Activated naive CD8-positive, alpha-beta T cell treated with anti-CD3 and anti-CD28 coated beads, Interleukin-2, amount 50 U/mL, for 24 hours (primary cell): ENCODE results near the gene QPCTL.

Source experiments
- ATAC-seq: fragments of 150-1000 bp; cut with Tn5 transposase; one replicate; pipeline ENCODE4 v1.10.0; 2021
- DNase-seq: peaks from one replicate; pipeline ENCODE4 v3.0.0; 2021
- H3K27ac Mint-ChIP-seq: one replicate; pipeline ENCODE4 v1.8.0; 2021; ENCODE audit warnings: mild to moderate bottlenecking, mixed read lengths
- H3K27me3 Mint-ChIP-seq: one replicate; pipeline ENCODE4 v1.8.0; 2021; ENCODE audit warnings: mixed read lengths
- H3K36me3 Mint-ChIP-seq: one replicate; pipeline ENCODE4 v1.8.0; 2021; ENCODE audit warnings: low read depth, mixed read lengths
- H3K4me1 Mint-ChIP-seq: one replicate; pipeline ENCODE4 v1.8.0; 2021; ENCODE audit warnings: mixed read lengths
- H3K4me3 Mint-ChIP-seq: one replicate; pipeline ENCODE4 v1.8.0; 2021; ENCODE audit warnings: mild to moderate bottlenecking, moderate library complexity, mixed read lengths
- H3K9me3 Mint-ChIP-seq: one replicate; pipeline ENCODE4 v1.8.0; 2021; ENCODE audit warnings: mixed read lengths

QPCTL gene

DNA sequence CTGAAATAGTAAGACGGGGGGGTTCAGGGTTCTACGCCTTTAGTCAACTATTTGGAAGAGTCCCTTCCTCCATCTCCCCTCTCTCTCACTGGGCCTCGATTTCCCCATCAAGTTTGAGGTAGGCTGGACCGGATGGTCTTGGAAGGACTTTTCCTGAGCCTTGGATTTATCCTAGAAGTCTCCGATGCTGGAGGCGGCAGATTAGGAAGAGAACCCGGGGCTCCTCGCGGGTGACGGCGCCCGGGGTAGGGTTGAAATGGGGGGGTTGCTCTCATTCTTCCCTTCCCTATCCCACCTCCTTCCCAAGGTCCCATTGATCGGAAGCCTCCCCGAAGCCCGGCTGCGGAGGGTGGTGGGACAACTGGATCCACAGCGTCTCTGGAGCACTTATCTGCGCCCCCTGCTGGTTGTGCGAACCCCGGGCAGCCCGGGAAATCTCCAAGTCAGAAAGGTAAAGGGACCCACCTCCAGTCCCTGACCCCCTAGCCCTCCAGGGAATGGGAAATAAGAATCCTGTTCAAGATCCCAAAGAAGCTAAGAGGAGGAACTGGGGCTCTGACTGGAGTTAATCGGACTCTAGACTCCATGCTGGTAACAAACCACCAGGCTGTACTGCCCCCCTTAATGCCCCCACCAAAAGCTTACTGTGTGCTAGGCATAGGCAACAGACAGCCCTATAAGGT lies 781 bp downstream of the QPCTL start:
- Mint-ChIP-seq H3K36me3 (peaks cover 53% of the 10 kb centered on the region), H3K9me3 (no peaks in the 10 kb centered on the region), H3K4me1 (peaks cover 52% of the 10 kb centered on the region), H3K27ac (peak overlapping the region; percentile 100), H3K4me3 (peak overlapping the region; percentile 99), H3K27me3 (no peaks in the 10 kb centered on the region)
- ATAC-seq (no peak), DNase-seq (peak; percentile 90)

GRCh38 chr19:45701676-45702075 lies 9.2 kb downstream of the QPCTL start:
- no peak overlapping the region for H3K4me3 Mint-ChIP-seq
- H3K27me3 Mint-ChIP-seq, result no peaks in the 10 kb centered on the region
- no peak for DNase-seq
- H3K9me3 Mint-ChIP-seq, result no peaks in the 10 kb centered on the region
- no peak overlapping the region for H3K27ac Mint-ChIP-seq
- H3K36me3 Mint-ChIP-seq, result peaks cover 36% of the 10 kb centered on the region
- ATAC-seq, result no peak
- peaks cover 6% of the 10 kb centered on the region for H3K4me1 Mint-ChIP-seq

- no peaks in the 10 kb centered on the region for H3K9me3 Mint-ChIP-seq
- H3K27ac Mint-ChIP-seq, result no peak overlapping the region
- no peak for ATAC-seq
- no peak overlapping the region for H3K4me3 Mint-ChIP-seq
- H3K36me3 Mint-ChIP-seq, result peaks cover 30% of the 10 kb centered on the region
- no peak for DNase-seq
- H3K27me3 Mint-ChIP-seq, result no peaks in the 10 kb centered on the region
- H3K4me1 Mint-ChIP-seq, result peaks cover 6% of the 10 kb centered on the region
Measured at GRCh38 chr19:45705115-45705514, 12.6 kb downstream of the QPCTL start.

GRCh38 chr19:45705710-45706415 lies 13.4 kb downstream of the QPCTL start:
- Mint-ChIP-seq H3K4me1 (peaks cover 6% of the 10 kb centered on the region), H3K36me3 (peaks cover 33% of the 10 kb centered on the region), H3K27me3 (no peaks in the 10 kb centered on the region), H3K4me3 (no peak overlapping the region), H3K9me3 (no peaks in the 10 kb centered on the region), H3K27ac (no peak overlapping the region)
- ATAC-seq (no peak), DNase-seq (no peak)

DNA sequence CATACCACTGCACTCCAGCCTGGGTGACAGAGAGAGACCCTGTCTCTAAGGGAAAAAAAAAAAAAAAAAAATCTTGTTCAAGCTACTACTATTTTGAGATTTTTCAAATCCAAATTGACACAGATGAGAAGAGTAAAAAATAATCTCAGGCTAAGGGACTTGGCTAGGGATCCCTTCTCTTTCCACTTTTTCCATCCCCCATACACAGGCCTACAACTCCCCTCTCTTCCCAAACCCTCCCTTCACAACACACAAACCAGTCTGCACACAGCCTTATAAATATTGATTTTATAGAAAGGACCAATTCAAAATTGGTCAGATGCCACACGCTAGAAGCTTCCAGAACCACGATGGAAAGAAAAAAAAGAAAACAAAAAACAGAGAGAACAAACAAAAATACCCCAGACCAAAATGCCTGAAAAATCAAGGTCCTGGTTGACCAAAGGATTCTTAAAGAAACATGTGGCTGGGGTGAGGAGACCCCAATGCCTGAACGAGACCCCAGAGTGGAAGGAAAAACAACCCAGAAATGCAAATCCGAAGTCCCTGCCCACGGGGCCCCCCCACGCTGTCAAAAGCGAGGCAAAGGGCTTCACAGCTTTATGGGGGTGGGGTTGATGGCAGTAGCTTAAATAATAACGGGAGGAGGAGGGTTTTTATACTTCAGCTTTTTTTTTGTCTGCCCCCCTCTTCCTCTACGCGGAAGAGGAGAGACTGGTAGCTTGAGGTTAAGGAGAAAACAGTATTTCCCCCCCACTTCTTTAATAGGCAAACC lies 18.1 kb downstream of the QPCTL start:
- DNase-seq (no peak), ATAC-seq (no peak)
- Mint-ChIP-seq H3K4me3 (no peak overlapping the region), H3K9me3 (no peaks in the 10 kb centered on the region), H3K36me3 (peaks cover 13% of the 10 kb centered on the region), H3K27me3 (no peaks in the 10 kb centered on the region), H3K4me1 (peaks cover 13% of the 10 kb centered on the region), H3K27ac (peak overlapping the region; percentile 3)

GRCh38 chr19:45711851-45712698 lies 19.6 kb downstream of the QPCTL start:
- no peak overlapping the region for H3K27ac Mint-ChIP-seq
- ATAC-seq (no peak), DNase-seq (no peak)
- H3K27me3 Mint-ChIP-seq, result no peaks in the 10 kb centered on the region
- H3K9me3 Mint-ChIP-seq, result no peaks in the 10 kb centered on the region
- no peak overlapping the region for H3K4me3 Mint-ChIP-seq
- H3K4me1 Mint-ChIP-seq, result peaks cover 24% of the 10 kb centered on the region
- peaks cover 16% of the 10 kb centered on the region for H3K36me3 Mint-ChIP-seq

GRCh38 chr19:45712699-45713067 lies 20.2 kb downstream of the QPCTL start:
- Mint-ChIP-seq H3K36me3 (peaks cover 16% of the 10 kb centered on the region), H3K27ac (no peak overlapping the region), H3K4me3 (no peak overlapping the region), H3K27me3 (no peaks in the 10 kb centered on the region), H3K4me1 (peaks cover 27% of the 10 kb centered on the region), H3K9me3 (no peaks in the 10 kb centered on the region)
- ATAC-seq (no peak), DNase-seq (no peak)

GRCh38 chr19:45713141-45713540 lies 20.7 kb downstream of the QPCTL start:
- H3K36me3 Mint-ChIP-seq, result peaks cover 16% of the 10 kb centered on the region

GRCh38 chr19:45715139-45715538 lies 22.7 kb downstream of the QPCTL start:
- ATAC-seq (no peak), DNase-seq (no peak)
- Mint-ChIP-seq H3K27me3 (no peaks in the 10 kb centered on the region), H3K27ac (no peak overlapping the region), H3K9me3 (no peaks in the 10 kb centered on the region), H3K4me1 (peaks cover 39% of the 10 kb centered on the region), H3K4me3 (no peak overlapping the region), H3K36me3 (peaks cover 25% of the 10 kb centered on the region)

More at GRCh38 chr19:45713141-45713540, 20.7 kb downstream of the QPCTL start:
- Mint-ChIP-seq H3K27ac (no peak overlapping the region), H3K27me3 (no peaks in the 10 kb centered on the region), H3K9me3 (no peaks in the 10 kb centered on the region), H3K4me3 (no peak overlapping the region), H3K4me1 (peaks cover 31% of the 10 kb centered on the region)
- DNase-seq (no peak), ATAC-seq (no peak)

GRCh38 chr19:45716359-45717130 lies 24.1 kb downstream of the QPCTL start:
- Mint-ChIP-seq H3K4me3 (peak overlapping the region; percentile 94), H3K27ac (peak overlapping the region; percentile 95), H3K4me1 (peaks cover 40% of the 10 kb centered on the region), H3K27me3 (no peaks in the 10 kb centered on the region), H3K36me3 (peaks cover 28% of the 10 kb centered on the region), H3K9me3 (no peaks in the 10 kb centered on the region)
- ATAC-seq (no peak), DNase-seq (peak; percentile 21)

DNA sequence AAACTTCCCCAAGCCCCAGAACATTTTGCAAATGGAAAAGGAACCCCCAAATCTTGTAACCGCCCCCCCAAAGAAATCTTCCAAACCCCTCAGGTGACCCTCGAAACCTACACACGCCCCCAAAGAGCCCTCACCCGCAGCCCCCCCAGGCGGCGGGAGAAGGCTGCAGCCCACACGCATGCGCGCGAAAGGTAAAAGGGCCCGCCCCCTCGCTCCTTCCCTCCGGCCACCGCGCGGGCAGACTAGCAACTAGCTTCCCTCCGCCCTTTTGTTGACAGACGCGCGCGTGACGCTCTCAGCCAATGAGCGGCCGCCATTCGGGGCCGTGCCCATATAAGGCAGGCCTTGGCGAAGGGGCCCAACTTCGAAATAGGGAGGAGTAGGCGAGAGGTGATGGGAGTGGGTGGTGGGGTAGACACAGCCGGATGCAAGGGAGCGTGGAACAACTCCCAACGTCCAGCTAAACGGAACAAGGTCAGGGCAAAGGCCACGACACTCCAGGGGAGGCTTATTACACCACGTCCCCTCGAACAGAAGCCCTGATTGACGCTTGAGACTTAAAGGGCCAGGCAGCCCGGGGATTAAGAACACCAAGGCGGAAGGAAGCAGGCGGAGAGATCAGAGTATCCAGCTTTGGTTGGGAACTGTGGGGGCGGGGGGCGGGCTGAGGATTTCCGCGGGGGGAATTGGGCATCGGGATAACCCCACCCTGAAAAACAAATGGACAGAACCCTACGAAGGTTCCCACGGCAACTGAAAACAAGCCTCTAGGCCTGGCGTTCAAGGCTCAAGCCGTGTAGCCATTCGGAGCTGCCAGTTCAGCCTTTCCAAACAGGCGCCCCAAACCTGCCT lies 24.9 kb downstream of the QPCTL start:
- DNase-seq (peak; percentile 97), ATAC-seq (peak; percentile 98)
- Mint-ChIP-seq H3K36me3 (peaks cover 30% of the 10 kb centered on the region), H3K9me3 (no peaks in the 10 kb centered on the region), H3K4me3 (peak overlapping the region; percentile 94), H3K4me1 (peaks cover 40% of the 10 kb centered on the region), H3K27ac (peak overlapping the region; percentile 95), H3K27me3 (no peaks in the 10 kb centered on the region)

DNA sequence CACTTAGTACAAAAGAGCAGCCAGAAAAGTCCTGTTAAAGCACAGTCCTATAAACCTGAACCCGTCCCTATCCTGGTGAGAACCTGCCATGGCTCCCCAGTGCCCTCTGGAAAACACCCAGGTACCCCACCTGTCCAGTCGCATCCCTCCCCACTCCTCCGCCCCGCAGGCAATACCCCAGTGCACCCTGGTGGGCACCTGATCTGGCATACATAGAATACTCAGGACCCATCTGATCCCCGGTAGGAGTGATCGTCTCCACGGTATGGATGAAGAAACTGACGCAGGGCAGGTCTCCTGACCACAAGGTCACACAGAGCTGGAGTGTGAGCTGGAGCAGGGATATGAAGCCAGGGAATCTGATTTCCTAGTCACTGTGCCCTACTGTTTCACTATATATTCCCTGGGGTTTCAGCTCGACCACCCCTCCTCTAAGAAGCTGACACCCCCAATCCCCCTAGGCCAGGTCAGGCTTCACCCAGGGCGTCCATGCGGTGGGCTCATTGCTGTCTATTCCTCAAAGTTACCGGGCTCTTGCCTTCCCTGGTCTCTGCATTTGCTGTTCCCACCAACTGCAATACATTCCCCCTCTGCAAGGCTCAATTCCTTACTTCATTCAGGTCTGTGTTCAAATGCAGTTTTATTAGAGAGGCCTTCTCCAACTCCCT lies 25.7 kb downstream of the QPCTL start:
- Mint-ChIP-seq H3K4me3 (peak overlapping the region; percentile 94), H3K4me1 (peaks cover 46% of the 10 kb centered on the region), H3K27me3 (no peaks in the 10 kb centered on the region), H3K9me3 (no peaks in the 10 kb centered on the region), H3K36me3 (peaks cover 30% of the 10 kb centered on the region), H3K27ac (peak overlapping the region; percentile 95)
- DNase-seq (peak; percentile 20), ATAC-seq (no peak)
